Mucosa of gallbladder (tissue), 1 donor: ENCODE results near the gene SLIT1. TPM values are rescaled to one million over a fixed set of nuclear protein-coding genes. Genes with fewer than 3 reads are reported as not detected.

Source experiments
- DNase-seq: peaks from one replicate; pipeline ENCODE4 v3.0.0-alpha.2; 2020; ENCODE audit warnings: low spot score
- total RNA-seq: library from RNA; stranded (reverse); gene quantifications from one replicate; pipeline ENCODE4 v1.2.1, GENCODE V29; 2021
- donor health status: DM: no; HTN: no; CAD: no.

The SLIT1 gene
- total RNA-seq, 1 donor from 2014 or later: 0.40 TPM

DNA sequence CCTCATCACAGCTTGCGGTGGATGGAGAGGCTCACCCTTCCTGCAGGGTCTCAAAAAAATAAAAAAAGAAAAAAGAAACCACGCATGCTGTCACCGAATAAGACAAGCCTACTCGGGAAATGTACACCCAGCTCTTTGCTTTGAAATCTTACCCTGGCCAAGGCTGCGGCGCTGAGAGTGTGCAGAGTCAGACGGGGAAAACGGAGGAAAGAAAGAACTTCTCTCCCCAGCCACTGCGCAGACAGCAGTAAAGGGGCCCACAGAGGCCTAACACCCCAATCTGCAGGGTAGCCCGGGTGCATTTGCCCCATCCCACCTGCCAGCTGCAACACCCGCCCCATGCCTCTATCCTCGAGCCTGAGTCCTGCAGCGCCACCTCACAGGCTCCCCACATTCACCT lies 14.8 kb downstream of the SLIT1 start:
- DNase-seq: no peak

DNA sequence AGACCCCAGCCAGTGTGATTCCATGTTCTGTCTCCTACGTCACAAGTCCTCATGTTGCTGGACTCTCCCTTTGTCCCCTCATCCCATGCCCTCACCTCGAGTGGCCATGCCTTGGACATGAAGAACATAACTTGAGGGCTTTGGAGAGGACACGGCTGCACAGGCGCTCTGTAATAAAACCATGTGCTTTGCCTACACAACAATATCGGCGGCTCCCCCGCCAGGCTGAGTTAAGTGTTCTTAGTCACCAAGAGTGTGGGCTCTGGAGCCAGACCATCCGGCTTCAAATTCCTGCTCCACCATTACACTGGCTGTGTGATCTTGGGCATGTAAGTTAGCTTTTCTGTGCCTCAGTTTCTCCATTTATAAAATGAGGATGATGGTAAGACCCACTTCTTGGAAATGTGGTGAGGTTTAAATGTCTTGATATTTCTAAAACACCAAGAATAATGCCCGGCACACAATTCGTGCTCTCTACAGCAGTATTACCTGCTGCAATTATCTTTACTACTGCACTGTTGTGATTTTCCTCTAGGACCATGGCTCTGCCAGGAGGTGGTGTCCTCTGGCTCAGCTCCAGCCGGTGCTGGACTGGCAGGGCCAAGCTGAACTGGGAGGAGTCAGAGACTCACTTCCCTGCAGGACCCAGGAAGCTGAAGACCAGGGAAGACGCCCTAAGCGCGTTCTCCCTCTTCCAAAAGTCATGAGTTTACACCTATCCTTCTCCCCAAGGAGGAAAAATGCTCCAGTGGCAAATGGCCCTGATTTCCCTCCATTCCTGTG lies 15.7 kb downstream of the SLIT1 start:
- DNase-seq: peak; percentile 72

DNA sequence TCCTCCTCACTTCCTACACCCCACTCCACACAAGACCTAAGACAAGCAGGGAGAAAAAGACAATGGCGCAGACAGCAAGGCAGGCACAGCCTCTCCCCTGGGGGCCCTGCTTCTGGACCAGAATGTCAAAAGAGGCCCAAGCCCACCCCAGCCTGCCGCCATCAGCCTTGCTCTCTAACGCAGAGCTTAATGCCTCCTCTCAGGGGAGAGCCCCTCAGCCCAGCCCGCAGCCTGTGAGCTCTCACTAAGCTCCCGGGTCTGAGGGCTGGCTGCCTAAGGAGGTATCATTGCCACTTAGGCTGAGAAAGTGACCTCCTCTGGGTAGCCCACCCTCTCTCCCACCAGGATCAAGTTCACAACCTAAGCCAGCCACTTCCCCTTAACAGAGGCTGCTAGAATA lies 16.7 kb downstream of the SLIT1 start:
- no peak for DNase-seq

DNA sequence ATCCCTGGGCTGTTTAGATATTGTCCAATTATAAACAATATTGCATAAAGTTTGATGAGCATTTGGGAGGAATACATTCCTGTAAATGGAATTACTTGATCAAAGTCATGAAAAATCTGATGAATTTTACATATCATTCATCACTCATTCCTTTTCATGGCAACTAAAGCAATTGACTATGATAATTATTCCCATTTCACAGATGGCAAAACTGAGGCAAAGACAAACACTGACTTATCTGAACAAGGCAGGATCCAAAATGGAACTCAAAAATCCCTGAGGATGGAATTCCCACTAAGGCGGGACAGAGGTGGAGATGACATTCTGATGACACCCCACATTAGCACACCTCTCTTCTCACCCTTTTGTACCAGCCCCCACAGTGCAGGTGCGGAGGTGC lies 17.1 kb downstream of the SLIT1 start:
- DNase-seq: no peak

DNA sequence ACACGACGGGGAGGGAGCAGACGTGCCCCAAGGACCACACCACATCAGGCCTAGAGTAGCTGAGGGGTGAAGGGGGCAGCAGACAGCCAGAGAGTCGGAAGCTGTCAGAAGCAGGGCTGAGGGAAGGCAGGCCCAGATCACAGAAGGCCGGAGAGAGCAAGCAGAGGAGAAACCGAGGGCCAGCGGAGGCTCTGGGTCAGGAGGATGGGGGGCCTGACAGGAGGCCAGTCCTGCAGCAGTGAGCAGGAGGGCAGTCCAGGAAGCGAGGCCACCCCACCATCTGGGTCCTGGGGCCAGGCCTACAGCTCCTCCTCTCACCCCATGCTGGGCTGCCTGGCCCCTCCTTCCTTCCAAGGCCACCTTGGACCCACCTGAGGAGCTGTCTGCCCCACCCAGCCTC lies 20.3 kb downstream of the SLIT1 start:
- DNase-seq: no peak

DNA sequence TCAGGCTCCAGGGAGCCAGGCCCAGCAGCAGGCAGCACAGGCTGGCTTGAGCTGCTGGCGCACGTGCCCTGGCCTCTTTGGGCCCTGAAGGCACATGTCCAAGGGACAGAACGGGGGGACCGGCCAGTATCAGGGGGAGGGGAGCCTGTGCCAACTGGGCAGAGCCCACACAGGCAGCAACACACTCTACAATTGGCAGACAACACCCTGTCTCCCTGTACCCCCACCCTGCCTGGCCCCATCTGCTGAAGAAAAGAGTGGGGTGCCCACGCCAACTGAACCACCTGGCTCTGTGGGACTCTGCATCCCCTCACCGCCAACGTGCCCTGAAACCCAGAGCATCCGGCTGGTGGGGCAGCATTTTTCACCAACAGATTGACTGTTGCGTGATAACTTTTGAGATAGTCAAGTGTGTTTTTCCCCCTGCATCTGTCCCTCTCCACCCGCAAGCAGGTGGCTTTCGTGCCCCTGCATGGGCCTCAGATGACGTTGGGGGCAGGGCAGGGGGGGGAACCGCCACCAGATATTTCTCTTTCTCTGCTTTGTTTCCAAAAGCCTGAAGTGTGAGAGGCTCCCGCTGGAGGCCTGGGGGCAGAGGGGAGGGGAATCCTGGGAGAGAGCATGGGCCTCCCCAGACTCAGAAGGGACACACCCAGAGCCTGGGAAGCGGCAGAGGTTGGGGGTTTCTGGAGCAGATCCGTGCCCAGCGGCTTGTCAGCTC lies 21.8 kb downstream of the SLIT1 start:
- DNase-seq: no peak

DNA sequence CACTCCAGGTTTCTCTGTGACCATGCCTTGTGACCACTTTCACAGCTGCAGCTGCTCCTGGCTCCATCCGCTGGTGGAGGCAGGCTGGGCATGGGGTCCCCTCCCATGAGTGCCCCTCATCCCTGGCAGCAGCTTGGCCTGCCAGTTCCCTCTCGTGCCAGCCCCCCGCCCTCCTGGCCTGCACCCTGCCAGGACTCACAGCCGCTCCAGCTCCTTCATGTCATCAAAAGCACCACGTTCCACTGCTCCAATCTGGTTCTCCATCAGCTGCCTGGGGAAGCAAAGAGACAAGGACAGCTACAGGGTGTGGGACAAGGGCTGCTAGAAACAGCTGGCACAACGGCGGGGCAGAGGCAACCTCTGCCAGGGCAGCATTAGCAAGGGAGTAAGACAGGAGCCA lies 22.6 kb downstream of the SLIT1 start:
- no peak for DNase-seq

DNA sequence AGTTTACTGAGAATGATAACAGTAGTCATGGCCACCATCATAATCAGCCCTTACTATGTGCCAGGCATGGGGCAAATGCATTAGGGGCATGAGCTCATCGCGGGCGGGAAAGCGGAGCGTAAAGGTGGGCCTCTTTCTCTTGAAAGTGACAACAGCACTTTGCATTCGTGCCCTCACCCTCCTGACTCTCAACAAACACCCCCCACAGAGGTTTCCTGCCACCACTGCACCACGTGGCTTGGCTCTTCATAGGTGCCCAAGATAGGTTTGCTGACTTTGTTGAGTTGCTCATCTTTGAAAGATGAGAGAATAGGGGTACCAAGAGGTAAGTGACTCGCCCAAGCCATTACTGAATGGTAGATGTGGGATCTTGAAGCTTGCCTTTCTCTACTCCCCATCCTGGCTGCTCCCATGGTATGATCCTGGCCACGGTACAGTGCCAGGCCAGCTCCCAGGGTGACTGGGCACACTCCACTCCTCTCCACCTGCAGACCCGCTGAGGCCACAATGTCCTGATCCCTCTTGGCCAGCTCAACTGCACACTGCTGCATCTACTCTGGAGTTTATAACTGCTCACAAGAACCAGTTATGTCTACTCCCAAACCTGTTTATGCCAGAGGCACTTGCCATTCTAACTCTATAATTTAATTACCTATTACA lies 26.0 kb downstream of the SLIT1 start:
- DNase-seq: no peak

DNA sequence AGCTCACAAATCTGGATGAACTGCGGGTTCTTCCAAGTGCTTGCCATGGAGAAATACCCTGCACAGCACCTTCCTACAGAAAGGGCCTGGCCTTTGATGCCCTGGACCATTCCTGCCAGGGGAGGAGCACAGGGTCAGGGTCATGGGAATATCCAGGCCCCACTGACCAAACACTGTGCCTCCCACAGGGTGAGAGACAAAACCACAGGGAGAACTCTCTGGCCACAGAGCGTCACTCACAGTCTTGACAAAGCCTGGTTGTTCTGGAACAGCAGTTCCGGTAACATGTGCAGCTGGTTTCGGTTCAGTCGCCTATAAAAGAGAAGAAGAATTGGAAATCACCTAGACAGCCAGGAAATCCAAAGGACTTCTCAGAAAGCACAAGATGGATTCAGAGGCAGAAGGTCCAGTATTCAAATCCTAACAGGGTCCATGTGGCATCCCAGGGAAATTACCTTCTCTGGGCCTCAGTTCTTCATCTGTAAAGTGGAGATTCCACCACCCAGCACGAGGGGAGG lies 28.1 kb downstream of the SLIT1 start:
- no peak for DNase-seq

DNA sequence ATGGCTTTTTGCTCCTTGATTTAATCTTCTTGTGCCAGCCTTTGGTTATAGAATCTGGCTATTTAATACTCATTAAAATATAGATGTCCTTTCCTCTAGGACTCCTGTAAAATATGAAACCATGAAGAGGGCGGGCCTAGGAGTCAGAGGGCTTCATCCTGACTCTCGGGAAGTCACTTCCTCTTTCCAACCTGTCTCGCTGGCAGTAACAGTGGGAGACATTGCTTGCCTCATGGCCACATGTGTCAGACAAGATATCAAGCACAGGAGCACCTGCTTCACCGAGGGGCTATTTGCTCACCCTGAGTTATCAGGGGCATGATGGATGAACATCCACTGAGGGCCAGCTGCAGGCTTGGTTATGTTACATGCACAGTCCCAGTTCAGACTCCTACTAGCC lies 31.0 kb downstream of the SLIT1 start:
- no peak for DNase-seq

DNA sequence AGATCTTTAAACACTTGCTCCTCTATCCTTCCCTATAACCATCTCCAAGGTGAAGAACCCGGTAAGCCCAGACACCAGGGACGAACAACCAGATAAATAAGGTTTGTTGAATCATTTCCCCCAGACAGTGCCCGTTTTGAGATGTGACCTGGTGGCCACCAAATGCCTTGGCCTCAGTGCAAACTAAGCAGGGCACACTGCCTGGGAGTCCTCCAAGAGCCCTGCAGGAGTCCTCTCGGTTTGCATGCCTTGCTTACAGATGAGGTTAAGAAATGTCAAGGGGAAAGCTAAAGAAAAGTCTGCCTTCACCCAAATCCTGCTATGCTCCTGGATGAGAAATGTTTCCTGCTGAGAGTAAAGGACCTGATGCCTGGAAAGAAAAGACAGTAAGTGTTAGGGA lies 31.6 kb downstream of the SLIT1 start:
- no peak for DNase-seq

DNA sequence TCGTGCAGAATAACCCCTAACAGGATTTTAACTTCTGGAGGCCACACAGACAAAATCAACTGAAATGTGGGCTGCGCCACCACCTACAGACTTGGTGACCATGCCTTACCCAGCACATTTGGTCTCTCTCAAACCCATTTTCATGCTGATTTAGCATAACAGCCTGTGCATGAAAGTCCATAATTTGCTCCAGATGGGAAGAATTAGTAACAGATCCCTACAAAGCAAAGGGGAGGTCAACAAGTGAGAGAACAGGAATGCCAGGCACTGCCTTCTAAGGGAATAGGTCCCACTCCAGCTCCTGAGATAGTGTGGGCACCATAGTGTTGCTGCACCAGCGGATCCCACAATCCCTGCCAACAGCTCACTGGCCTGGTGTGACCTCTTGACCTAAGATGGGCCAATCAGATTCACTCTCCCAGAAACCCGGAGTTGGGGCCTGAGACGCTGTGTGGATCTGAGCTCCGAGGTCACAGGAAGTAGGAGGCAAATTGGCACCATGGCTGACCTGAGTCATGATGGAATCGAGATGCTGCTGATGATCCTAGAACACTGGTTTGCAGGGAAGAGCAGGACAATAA lies 32.4 kb downstream of the SLIT1 start:
- DNase-seq: no peak

DNA sequence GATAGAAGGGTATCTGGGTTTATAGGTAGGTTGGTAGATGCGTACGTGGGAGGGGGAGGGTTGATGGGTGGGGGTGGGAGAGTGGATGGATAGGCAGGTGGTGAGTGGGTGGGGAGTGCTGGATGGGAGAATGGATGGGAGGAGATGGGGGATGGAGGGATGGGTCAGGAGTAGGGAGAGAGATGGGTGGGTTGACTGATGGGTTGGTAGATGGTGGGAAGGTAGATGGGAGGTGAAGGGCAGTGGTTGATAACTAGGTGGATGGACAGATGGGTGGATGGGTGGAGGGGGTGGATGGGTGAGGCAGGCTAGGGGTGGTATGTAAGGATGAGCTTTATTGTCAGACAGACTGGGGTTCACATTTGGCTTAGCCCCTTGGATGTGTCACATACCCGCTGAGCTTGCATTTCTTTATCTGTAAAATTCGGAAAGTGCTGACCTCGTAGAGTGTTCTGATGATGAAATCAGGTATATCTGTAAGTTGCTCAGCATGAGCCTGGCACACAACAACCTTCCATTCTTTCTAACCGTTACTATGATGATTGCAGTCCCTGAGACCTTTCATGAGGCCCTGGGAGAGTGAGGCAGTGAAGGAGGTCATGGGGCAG lies 34.3 kb downstream of the SLIT1 start:
- DNase-seq: no peak

DNA sequence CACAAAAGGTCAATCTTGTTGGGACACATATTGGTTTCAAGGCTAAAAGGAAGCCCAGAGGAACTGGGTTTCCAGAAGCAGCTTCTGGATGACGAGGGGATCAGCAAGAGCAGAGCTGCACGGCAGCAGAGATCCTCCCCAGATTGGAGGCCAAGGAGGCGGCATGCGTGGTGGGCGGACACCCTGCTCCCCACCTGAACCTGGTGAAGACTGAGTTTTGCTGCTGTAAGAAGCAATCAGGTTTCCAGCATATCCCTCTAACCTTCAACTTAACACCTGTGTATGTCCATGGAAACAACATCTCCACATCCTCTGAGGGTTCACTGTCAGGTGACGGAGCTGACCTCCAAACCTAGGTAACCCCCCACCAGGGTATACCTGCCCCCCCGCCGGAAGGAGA lies 35.1 kb downstream of the SLIT1 start:
- DNase-seq: no peak

DNA sequence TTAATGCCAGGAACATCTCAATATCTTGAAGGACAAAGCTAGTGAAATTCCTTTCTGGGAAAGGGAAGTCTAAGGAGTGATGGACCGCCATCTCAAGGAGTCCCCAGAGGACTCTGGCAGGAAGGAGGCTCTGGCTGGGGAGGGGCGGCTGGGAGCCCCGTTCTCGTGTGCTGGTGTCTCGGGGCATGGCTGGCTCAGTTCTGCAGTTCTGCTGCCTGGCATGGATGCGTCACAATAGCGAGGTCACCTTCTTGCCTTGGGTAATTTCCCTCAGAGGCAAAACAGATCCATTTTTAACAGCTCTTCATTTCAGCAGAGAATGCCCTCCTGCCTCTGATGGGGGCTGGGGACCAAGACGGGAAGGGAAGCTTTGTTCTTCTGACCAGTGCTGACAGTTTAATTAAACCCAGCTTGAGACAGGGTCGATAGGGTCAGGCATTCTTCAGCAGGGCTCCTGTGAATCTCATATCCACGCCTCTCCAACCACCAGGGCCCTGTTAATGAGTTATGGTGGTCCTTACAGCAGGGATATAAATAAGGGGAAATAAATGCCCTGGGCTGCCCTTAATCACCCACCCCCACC lies 35.7 kb downstream of the SLIT1 start:
- no peak for DNase-seq

DNA sequence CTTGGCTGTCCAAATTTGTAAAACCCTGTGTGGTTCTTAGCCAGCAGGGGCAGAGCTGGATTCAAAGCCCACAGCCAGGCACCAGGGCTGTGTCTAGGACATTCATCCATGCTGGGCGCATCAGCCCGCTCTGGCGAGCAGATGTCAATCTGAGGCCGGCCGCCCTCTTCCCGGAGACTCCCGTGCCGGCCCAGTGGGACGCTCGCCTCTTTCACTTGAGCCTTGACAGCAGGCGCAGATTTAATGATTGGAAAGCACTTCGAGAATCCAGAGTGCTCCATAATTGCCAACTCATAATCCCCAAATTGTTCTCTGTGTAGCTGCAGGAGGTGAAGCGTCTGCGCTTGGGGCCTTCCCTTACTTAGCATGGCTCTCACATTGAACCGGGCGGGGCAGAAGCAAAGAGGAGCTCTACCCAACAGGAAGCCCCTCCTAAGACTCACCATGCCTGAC lies 36.7 kb downstream of the SLIT1 start:
- DNase-seq: no peak

DNA sequence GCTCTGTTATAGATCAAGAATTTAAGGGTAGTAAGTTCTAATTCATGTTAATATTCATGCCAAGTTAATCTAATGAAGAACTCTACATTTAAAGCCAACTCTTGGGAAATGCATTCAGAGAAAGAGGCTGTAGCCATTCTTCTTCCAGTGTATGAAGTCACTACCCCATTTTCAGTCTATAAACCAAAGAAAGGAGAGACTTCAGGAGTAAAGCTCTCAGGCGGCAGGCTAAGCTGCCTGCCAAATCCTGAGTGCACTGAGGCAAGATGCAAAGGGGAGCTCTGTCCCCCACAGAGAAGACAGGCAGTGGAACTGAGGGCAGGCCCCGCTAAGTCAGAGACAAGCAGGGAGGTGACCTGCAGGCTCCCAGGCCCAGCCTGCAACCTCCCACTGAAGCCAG lies 41.5 kb downstream of the SLIT1 start:
- no peak for DNase-seq

DNA sequence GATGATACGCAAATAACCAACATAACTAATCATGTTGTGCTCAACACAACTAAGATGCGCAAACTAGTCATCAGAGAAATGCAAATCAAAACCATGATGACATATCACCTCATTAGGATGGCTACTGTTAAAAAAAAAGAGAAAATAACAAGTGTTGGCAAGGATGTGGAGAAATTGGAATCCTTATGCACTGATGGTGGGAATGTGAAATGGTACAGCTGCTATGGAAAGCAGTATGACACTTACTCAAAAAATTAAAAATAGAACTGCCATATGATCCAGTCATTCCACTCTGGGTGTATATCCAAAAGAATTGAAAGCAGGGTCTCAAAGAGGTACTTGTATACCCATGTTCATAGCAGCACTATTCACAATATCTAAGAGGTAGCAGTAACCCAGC lies 42.9 kb downstream of the SLIT1 start:
- DNase-seq: no peak

DNA sequence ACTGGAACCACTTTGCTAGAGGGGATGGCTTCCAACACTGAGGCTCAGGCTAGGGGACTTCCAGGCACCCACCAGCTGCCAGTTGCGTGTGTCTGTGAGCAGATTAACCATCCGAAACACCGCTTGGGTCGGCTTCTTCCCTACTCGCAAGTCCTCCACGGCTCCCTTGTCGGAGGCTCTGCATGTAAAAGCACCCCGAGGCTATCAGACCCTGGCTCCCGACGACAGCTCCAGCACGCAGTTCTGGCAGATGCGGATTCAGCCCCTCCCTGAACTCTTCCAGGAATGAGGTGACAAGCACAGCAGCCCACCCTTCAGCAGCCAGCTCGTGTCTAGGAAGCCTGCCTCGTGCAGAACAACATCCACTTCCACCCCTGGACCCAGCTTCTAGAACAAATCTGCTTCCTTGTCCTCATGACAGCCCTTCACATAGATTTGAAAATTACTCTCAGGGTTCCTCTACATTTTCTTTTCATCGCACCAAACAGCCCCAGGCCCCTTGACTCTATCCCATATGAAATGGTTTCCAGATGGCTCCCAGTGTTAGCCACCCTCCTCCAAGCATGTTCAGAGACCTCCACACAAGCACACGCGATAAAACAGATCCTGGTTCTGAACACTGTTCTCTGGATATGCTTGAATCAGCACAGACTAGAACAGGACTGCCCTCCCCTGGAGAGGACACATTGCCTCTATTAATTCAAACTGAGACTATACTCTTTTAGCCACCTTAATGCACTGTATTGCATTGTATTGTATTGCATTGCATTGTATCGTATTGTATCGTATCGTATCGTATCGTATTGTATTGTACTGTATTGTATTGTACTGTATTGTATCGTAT lies 44.6 kb downstream of the SLIT1 start:
- no peak for DNase-seq

DNA sequence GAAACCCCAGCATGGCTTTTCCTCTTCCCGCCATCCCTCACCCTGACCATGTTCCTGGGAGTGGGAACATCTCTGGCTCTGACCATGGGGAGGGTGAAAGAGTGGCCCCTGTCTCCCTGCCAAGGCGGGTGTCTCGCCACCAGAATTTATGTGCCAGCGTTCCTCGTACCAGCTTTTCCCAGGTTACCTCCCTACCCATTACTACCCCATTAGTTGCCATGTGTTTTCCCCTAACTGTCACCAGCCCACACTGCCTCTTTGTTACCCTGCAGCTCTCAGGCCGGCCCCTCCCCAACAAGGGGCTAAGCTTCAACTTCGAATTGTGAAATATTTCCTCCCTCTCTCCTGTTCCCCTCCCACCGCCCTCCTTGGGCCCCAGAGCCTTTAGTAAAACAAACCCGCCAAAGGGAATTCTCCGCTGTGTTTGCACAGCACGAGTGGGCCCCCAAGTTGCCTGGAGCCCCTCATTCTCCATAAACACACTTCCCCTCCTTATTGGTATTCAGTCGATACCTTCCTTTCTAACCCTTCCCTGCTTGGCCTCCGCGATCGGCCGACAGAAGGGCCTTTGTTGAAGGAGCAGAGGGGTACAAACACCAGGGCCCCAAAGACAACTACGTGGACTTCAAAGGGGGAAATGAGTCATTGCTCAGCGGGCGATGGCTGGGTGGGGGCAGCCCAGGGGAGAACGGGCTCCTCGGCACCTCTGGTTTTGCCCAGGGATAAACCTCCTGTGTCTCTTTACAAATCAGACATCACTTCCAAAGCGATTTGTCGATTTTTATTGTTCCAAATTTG lies 45.5 kb downstream of the SLIT1 start:
- no peak for DNase-seq
